Breast epithelium (tissue), 3 donors: ENCODE measurements around the gene ISCA2.

Source experiments
- CTCF ChIP-seq, 3 donors: fragments of 450-650 bp; IDR thresholded peaks; one replicate each; pipeline ENCODE4 v1.5.1; 2016 to 2017; ENCODE audit warnings: antibody characterized with exemption in 3 of 3, mild to moderate bottlenecking in 3 of 3, moderate library complexity in 3 of 3
- POLR2A ChIP-seq: fragments of 450-650 bp; IDR thresholded peaks from one replicate; pipeline ENCODE4 v1.6.1; 2016; ENCODE audit warnings: antibody characterized with exemption, mild to moderate bottlenecking, moderate library complexity
- POLR2AphosphoS5 ChIP-seq, 3 donors: sonication (generic); formaldehyde crosslinking; IDR thresholded peaks; one replicate each; pipeline ENCODE4 v1.6.1; 2017; ENCODE audit warnings: antibody characterized with exemption in 3 of 3

- TF ChIP-seq CTCF (IDR thresholded peaks at IDR 0.05) = no peak
- TF ChIP-seq POLR2A = no peak
- no peak for TF ChIP-seq POLR2AphosphoS5 (IDR thresholded peaks at IDR 0.05)
Measured at GRCh38 chr14:74542056-74542685, 48.6 kb downstream of the ISCA2 start.
